H9 (cell line): ENCODE results near the gene C19orf25. TPM values are rescaled to one million over a fixed set of nuclear protein-coding genes. Genes with fewer than 3 reads are reported as not detected.

Experiments used
- DNase-seq: peaks from one replicate; pipeline ENCODE4 v3.0.0-alpha.2; 2017
- H2AFZ ChIP-seq: one replicate; pipeline ENCODE4 v1.6.1; 2013; ENCODE audit warnings: mild to moderate bottlenecking, low read length, control low read depth, moderate library complexity
- H2AK5ac ChIP-seq: 2 replicates; pipeline ENCODE4 v1.6.1; 2013; ENCODE audit warnings: low read length, control low read depth, mixed read lengths; ENCODE audit not compliant: insufficient read length
- H2BK120ac ChIP-seq: one replicate; pipeline ENCODE4 v1.6.1; 2013; ENCODE audit warnings: low read depth, mild to moderate bottlenecking, low read length, control low read depth, inconsistent platforms; ENCODE audit not compliant: poor library complexity, severe bottlenecking
- H2BK12ac ChIP-seq: 2 replicates; pipeline ENCODE4 v1.6.1; 2013; ENCODE audit warnings: low read length, control low read depth, mixed read lengths, low read depth; ENCODE audit not compliant: insufficient read length
- H2BK15ac ChIP-seq: 2 replicates; pipeline ENCODE4 v1.6.1; 2013; ENCODE audit warnings: low read depth, low read length, control low read depth
- H2BK20ac ChIP-seq: one replicate; pipeline ENCODE4 v1.6.1; 2013; ENCODE audit warnings: low read depth, mild to moderate bottlenecking, low read length, control low read depth, inconsistent platforms; ENCODE audit not compliant: poor library complexity, severe bottlenecking
- H2BK5ac ChIP-seq: 2 replicates; pipeline ENCODE4 v1.6.1; 2013; ENCODE audit warnings: low read length, control low read depth, mixed read lengths; ENCODE audit not compliant: insufficient read length
- H3K14ac ChIP-seq: 2 replicates; pipeline ENCODE4 v1.6.1; 2013; ENCODE audit warnings: low read length, control low read depth; ENCODE audit not compliant: insufficient read depth
- H3K18ac ChIP-seq: 2 replicates; pipeline ENCODE4 v1.6.1; 2013; ENCODE audit warnings: low read depth, mild to moderate bottlenecking, mixed read lengths, low read length, control low read depth; ENCODE audit not compliant: insufficient read length
- H3K23ac ChIP-seq: 2 replicates; pipeline ENCODE4 v1.6.1; 2013; ENCODE audit warnings: low read length, control low read depth, mixed read lengths, low read depth; ENCODE audit not compliant: insufficient read length
- H3K23me2 ChIP-seq: 2 replicates; pipeline ENCODE4 v1.6.1; 2013; ENCODE audit warnings: low read depth, mild to moderate bottlenecking, mixed read lengths, low read length, control low read depth; ENCODE audit not compliant: insufficient read length, poor library complexity, severe bottlenecking
- H3K27ac ChIP-seq: 2 replicates; pipeline ENCODE4 v1.5.1; 2013; ENCODE audit warnings: low read length, control low read depth, mixed read lengths, low read depth; ENCODE audit not compliant: insufficient read length
- H3K27me3 ChIP-seq: 2 replicates; pipeline ENCODE4 v1.6.1; 2013; ENCODE audit warnings: low read length, control low read depth, inconsistent platforms; ENCODE audit not compliant: insufficient read depth
- H3K4ac ChIP-seq: 2 replicates; pipeline ENCODE4 v1.6.1; 2013; ENCODE audit warnings: low read depth, mild to moderate bottlenecking, control low read depth, inconsistent platforms, low read length, moderate library complexity
- H3K4me1 ChIP-seq: 2 replicates; pipeline ENCODE4 v1.6.1; 2013; ENCODE audit warnings: low read length, control low read depth, inconsistent platforms; ENCODE audit not compliant: insufficient read depth
- H3K4me2 ChIP-seq: 2 replicates; pipeline ENCODE4 v1.6.1; 2013; ENCODE audit warnings: low read length, control low read depth, mixed read lengths; ENCODE audit not compliant: insufficient read length, insufficient read depth
- H3K56ac ChIP-seq: 2 replicates; pipeline ENCODE4 v1.6.1; 2013; ENCODE audit warnings: low read depth, mild to moderate bottlenecking, mixed read lengths, low read length, control low read depth; ENCODE audit not compliant: insufficient read length
- H3K79me1 ChIP-seq: 2 replicates; pipeline ENCODE4 v1.6.1; 2013; ENCODE audit warnings: low read depth, mild to moderate bottlenecking, moderate library complexity, low read length, control low read depth, inconsistent platforms; ENCODE audit not compliant: insufficient read depth, poor library complexity, severe bottlenecking
- H3K79me2 ChIP-seq: 2 replicates; pipeline ENCODE4 v1.6.1; 2013; ENCODE audit warnings: low read length, control low read depth, inconsistent platforms; ENCODE audit not compliant: insufficient read depth
- H3K9ac ChIP-seq: 2 replicates; pipeline ENCODE4 v1.6.1; 2013; ENCODE audit warnings: low read length, control low read depth, mixed read lengths; ENCODE audit not compliant: insufficient read length; ENCODE audit errors: extremely low read depth
- H3K9me3 ChIP-seq: one replicate; pipeline ENCODE4 v1.6.1; 2013; ENCODE audit warnings: low read depth, low read length, inconsistent platforms; ENCODE audit not compliant: control insufficient read depth
- H3T11ph ChIP-seq: one replicate; pipeline ENCODE4 v1.6.1; 2013; ENCODE audit warnings: mild to moderate bottlenecking, low read length, control low read depth, inconsistent platforms
- H4K20me1 ChIP-seq: one replicate; pipeline ENCODE4 v1.6.1; 2013; ENCODE audit not compliant: control insufficient read depth, insufficient read length, insufficient read depth
- H4K5ac ChIP-seq: 2 replicates; pipeline ENCODE4 v1.6.1; 2013; ENCODE audit warnings: low read depth, mild to moderate bottlenecking, mixed read lengths, low read length, control low read depth; ENCODE audit not compliant: insufficient read length
- H4K8ac ChIP-seq: replicated peaks from 2 replicates; pipeline ENCODE4 v1.6.1; 2013; ENCODE audit warnings: low read length, control low read depth, mixed read lengths, low read depth; ENCODE audit not compliant: insufficient read length
- H4K91ac ChIP-seq: 2 replicates; pipeline ENCODE4 v1.6.1; 2013; ENCODE audit warnings: low read depth, mild to moderate bottlenecking, moderate library complexity, mixed read lengths, low read length, control low read depth; ENCODE audit not compliant: insufficient read length
- H3K27ac Mint-ChIP-seq, 3 experiments: 2 replicates in 2 of 3; 3 replicates in 1 of 3; pipeline ENCODE4 v1.8.0; 2020 to 2021; ENCODE audit warnings: mixed read lengths in 3 of 3, mild to moderate bottlenecking in 1 of 3, moderate library complexity in 1 of 3
- H3K27me3 Mint-ChIP-seq: 2 replicates; pipeline ENCODE4 v1.8.0; 2021; ENCODE audit warnings: low read depth, mild to moderate bottlenecking, moderate library complexity, mixed read lengths
- H3K36me3 Mint-ChIP-seq, 3 experiments: 2 replicates in 2 of 3; 3 replicates in 1 of 3; pipeline ENCODE4 v1.8.0; 2020 to 2021; ENCODE audit warnings: low read depth in 3 of 3, mixed read lengths in 3 of 3; ENCODE audit not compliant: insufficient read depth in 1 of 3
- H3K4me1 Mint-ChIP-seq, 2 experiments: 2 replicates each; pipeline ENCODE4 v1.8.0; 2020; ENCODE audit warnings: mixed read lengths in 2 of 2
- H3K4me3 Mint-ChIP-seq, 2 experiments: 2 replicates in 1 of 2; 3 replicates in 1 of 2; pipeline ENCODE4 v1.8.0; 2020 to 2021; ENCODE audit warnings: mild to moderate bottlenecking in 2 of 2, mixed read lengths in 2 of 2, moderate library complexity in 1 of 2
- H3K9me3 Mint-ChIP-seq, 2 experiments: 2 replicates in 1 of 2; 3 replicates in 1 of 2; pipeline ENCODE4 v1.8.0; 2020; ENCODE audit warnings: mild to moderate bottlenecking in 2 of 2, mixed read lengths in 2 of 2, moderate library complexity in 1 of 2
- CTCF ChIP-seq: fragments of 200-600 bp; sonication (generic); conservative IDR thresholded peaks from 3 replicates; pipeline ENCODE4 v1.8.0; 2021; ENCODE audit warnings: antibody characterized with exemption, mild to moderate bottlenecking
- WGBS: extraction: QIAGEN DNeasy Blood & Tissue Kit; methylation state at CpG from one replicate; pipeline ENCODE4 v1.1.7; 2013; ENCODE audit warnings: missing lambda C conversion rate, low lambda C conversion rate, mixed read lengths; ENCODE audit not compliant: insufficient read length; ENCODE audit errors: extremely low coverage; 5-methylcytosine and 5-hydroxymethylcytosine counted together
- total RNA-seq: library from RNA; stranded (reverse); gene quantifications from 2 replicates; pipeline ENCODE4 v1.2.1, GENCODE V29; 2021

Gene C19orf25
- total RNA-seq, 1 experiment from 2014 or later = 36.8 TPM

GRCh38 chr19:1511318-1512317 lies 32.6 kb upstream of the C19orf25 start:
- Histone ChIP-seq H3K79me1 (no peaks in the 10 kb centered on the region), H3K4ac (no peak overlapping the region), H3K23me2 (peaks cover 4% of the 10 kb centered on the region), H3K9me3 (no peaks in the 10 kb centered on the region), H3K4me1 (no peaks in the 10 kb centered on the region), H2BK120ac (no peak overlapping the region), H2AK5ac (no peak overlapping the region), H3K9ac (no peak overlapping the region), H4K8ac (no peak overlapping the region), H3K27ac (no peak overlapping the region), H3K4me2 (no peak overlapping the region), H2BK5ac (no peak overlapping the region), H2BK12ac (no peak overlapping the region), H4K91ac (no peak overlapping the region), H3K56ac (no peak overlapping the region), H4K20me1 (no peaks in the 10 kb centered on the region), H3K79me2 (no peaks in the 10 kb centered on the region), H3K14ac (no peak overlapping the region), H4K5ac (no peak overlapping the region), H3K18ac (no peak overlapping the region), H2AFZ (no peak overlapping the region), H2BK15ac (no peak overlapping the region), H2BK20ac (no peak overlapping the region), H3K23ac (no peak overlapping the region), H3T11ph (no peak overlapping the region), H3K27me3 (no peaks in the 10 kb centered on the region)
- no CpG with 5 or more reads among the region's 22 CpGs for WGBS
- H3K4me1 Mint-ChIP-seq = peaks cover 13 to 17% of the 10 kb centered on the region in 2 experiments
- H3K27ac Mint-ChIP-seq = no peak overlapping the region
- no peak overlapping the region; a peak in 1 of 5 replicates for H3K4me3 Mint-ChIP-seq
- H3K27me3 Mint-ChIP-seq = peaks cover 65% of the 10 kb centered on the region
- peaks cover 0 to 9% of the 10 kb centered on the region in 2 experiments; a peak in 1 of 5 replicates for H3K9me3 Mint-ChIP-seq
- no peak for DNase-seq
- TF ChIP-seq CTCF = no peak
- H3K36me3 Mint-ChIP-seq = no peaks in the 10 kb centered on the region
